Pancreas (tissue), 10 donors: ENCODE data around the gene RAB8B. TPM values are rescaled to one million over a fixed set of nuclear protein-coding genes. Genes with fewer than 3 reads are reported as not detected.
A peak's percentile ranks its signal among the peaks of the same experiment; 100 is the strongest.

Experiments used
- ATAC-seq, 4 donors: fragments of 200-7000 bp; cut with Tn5 transposase; one replicate each; pipeline versions ENCODE4 v1.8.0 to v1.9.1; 2020; ENCODE audit warnings: mild to moderate bottlenecking in 4 of 4, moderate library complexity in 4 of 4
- DNase-seq, 6 donors: peaks; one replicate each; pipeline ENCODE4 v3.0.0-alpha.2; 2020
- FAIRE-seq: peaks from 2 replicates; lab custom pipeline; 2012; peaks lifted over from hg19 to GRCh38; lab: Jason Lieb, UNC
- H3K27ac ChIP-seq, 4 donors: fragments of 200-600 bp; sonication (generic); 1 replicate in 3 of 4; 2 replicates in 1 of 4; pipeline versions ENCODE4 v1.5.0 to v1.8.0; 2020
- H3K27me3 ChIP-seq, 4 donors: fragments of 200-600 bp; one replicate each; pipeline ENCODE4 v1.8.0; 2021
- H3K36me3 ChIP-seq, 3 donors: fragments of 200-600 bp; sonication (generic) in 1 of 3; one replicate each; pipeline versions ENCODE4 v1.5.0 to v1.8.0; 2020 to 2021
- H3K4me1 ChIP-seq, 3 donors: fragments of 200-600 bp; one replicate each; pipeline ENCODE4 v1.8.0; 2021
- H3K4me3 ChIP-seq, 4 donors: fragments of 200-600 bp; sonication (generic) in 2 of 4; one replicate each; pipeline versions ENCODE4 v1.5.0 to v1.8.0; 2020 to 2021
- H3K9me3 ChIP-seq, 4 donors: fragments of 200-600 bp; one replicate each; pipeline ENCODE4 v1.8.0; 2021
- CTCF ChIP-seq, 4 donors: fragments of 200-600 bp; sonication (generic) in 3 of 4; IDR thresholded peaks; one replicate each; pipeline versions ENCODE4 v1.5.0 to v1.8.0; 2021; ENCODE audit warnings: antibody characterized with exemption in 4 of 4
- whole genome bisulfite sequencing, 2 donors: extraction: QIAGEN DNeasy Blood & Tissue Kit; methylation state at CpG; one replicate each; pipeline ENCODE4 v1.1.7; 2013; 5-methylcytosine and 5-hydroxymethylcytosine counted together
- intact Hi-C, 3 donors: fragments of 100-400 bp; cut with DNase I; formaldehyde crosslinking; loops; one replicate each; pipeline versions ENCODE4 v1.11.1 to v1.14.2; 2022
- polyA plus RNA-seq, 2 donors: library from polyadenylated mRNA; stranded (reverse); fragments of 200-250 nt; gene quantifications; one replicate each; pipeline ENCODE4 v1.2.3, GENCODE V29; 2013
- total RNA-seq, 6 donors: library from RNA; stranded (reverse); fragmentation: NEBNext Ultra II Directional in 4 of 6; extraction: Animal tissue kit (Norgen Biotek cat#: 25700) in 4 of 6; gene quantifications; one replicate each; pipeline versions ENCODE4 v1.2.1 to v1.2.4, GENCODE V29; 2021 to 2023
- donor health status: healthy with polysubstance abuse.
- donor health status: DM: no; HTN: no; CAD: no; lungs with moderate emphysema.
- donor health status: DM: no; HTN: no; CAD: no.
- donor health status: control.
- donor health status: control.
- donor health status: Bipolar disorder and iron deficiency.
- donor health status: DM: yes; HTN: yes; CAD: no.
- donor health status: DM: no; HTN: no; CAD: no.
- donor health status: DM: no; HTN: no; CAD: no.
- donor health status: DM: yes; HTN: yes; CAD: no.

Gene RAB8B
- total and polyA plus RNA-seq, 8 donors = 2.0 to 19.2 (median 5.3) TPM

- 56 to 61% methylated on average over 4 of the region's 4 CpGs for WGBS, 2 donors
- TF ChIP-seq CTCF (IDR thresholded peaks at IDR 0.05) = no peak
- Histone ChIP-seq H3K9me3 (no peaks in the 10 kb centered on the region), H3K4me1 (peaks cover 8 to 31% (median 11%) of the 10 kb centered on the region in 3 donors), H3K4me3 (no peak overlapping the region), H3K27me3 (no peaks in the 10 kb centered on the region), H3K27ac (no peak overlapping the region), H3K36me3 (no peaks in the 10 kb centered on the region)
- peak; percentile 5 for FAIRE-seq
- ATAC-seq = no peak
- DNase-seq = no peak
- intact Hi-C loops = no loop called here
Measured at GRCh38 chr15:63194880-63195568, 5.6 kb downstream of the RAB8B start.

- FAIRE-seq = no peak
- no peak for TF ChIP-seq CTCF (IDR thresholded peaks at IDR 0.05)
- Histone ChIP-seq H3K27me3 (no peaks in the 10 kb centered on the region), H3K27ac (no peak overlapping the region), H3K4me3 (no peak overlapping the region), H3K36me3 (no peaks in the 10 kb centered on the region), H3K9me3 (no peaks in the 10 kb centered on the region), H3K4me1 (peaks cover 8 to 26% (median 11%) of the 10 kb centered on the region in 3 donors)
- no peak for ATAC-seq
- DNase-seq = no peak
- intact Hi-C loops = no loop called here
- WGBS, 2 donors = 86 to 90% methylated on average over 3 of the region's 3 CpGs
Measured at GRCh38 chr15:63195569-63196015, 6.2 kb downstream of the RAB8B start.

- intact Hi-C loops = no loop called here
- no peak for FAIRE-seq
Measured at GRCh38 chr15:63196842-63197241, 7.4 kb downstream of the RAB8B start.

GRCh38 chr15:63197626-63198025 is 8.2 kb downstream of the RAB8B start:
- Histone ChIP-seq H3K9me3 (no peaks in the 10 kb centered on the region), H3K27ac (no peak overlapping the region), H3K4me1 (peaks cover 8 to 23% (median 11%) of the 10 kb centered on the region in 3 donors), H3K4me3 (no peak overlapping the region), H3K27me3 (no peaks in the 10 kb centered on the region), H3K36me3 (no peaks in the 10 kb centered on the region)
- WGBS, 2 donors = 95 to 100% methylated on average over 1 of the region's 1 CpG
- FAIRE-seq (no peak), DNase-seq (no peak), ATAC-seq (no peak)
- intact Hi-C loops = no loop called here
- no peak for TF ChIP-seq CTCF (IDR thresholded peaks at IDR 0.05)

More at GRCh38 chr15:63196842-63197241, 7.4 kb downstream of the RAB8B start:
- Histone ChIP-seq H3K4me3 (no peak overlapping the region), H3K9me3 (no peaks in the 10 kb centered on the region), H3K36me3 (no peaks in the 10 kb centered on the region), H3K27ac (no peak overlapping the region), H3K4me1 (peaks cover 8 to 23% (median 11%) of the 10 kb centered on the region in 3 donors), H3K27me3 (no peaks in the 10 kb centered on the region)
- TF ChIP-seq CTCF (IDR thresholded peaks at IDR 0.05) = no peak
- no peak for ATAC-seq
- no peak for DNase-seq
- 85 to 89% methylated on average over 1 of the region's 1 CpG for WGBS, 2 donors
